ENCODE data around the gene ZGLP1.

- TF ChIP-seq CTCF (conservative IDR thresholded peaks at IDR 0.05) (no peak), ZFX (IDR thresholded peaks at IDR 0.05) (no peak)
Observed at GRCh38 chr19:10258080-10258710, 51.4 kb downstream of the ZGLP1 start.

All from C4-2B (cell line).